ENCODE data around the gene STPG4. TPM values are rescaled to one million over a fixed set of nuclear protein-coding genes. Genes with fewer than 3 reads are reported as not detected.

Gene STPG4
- total and polyA plus RNA-seq, 2 of the 8 experiments (the other 6 are each of a cell fraction or from before 2014, with no cell fraction given), result 0.28 TPM; not detected in 1

DNA sequence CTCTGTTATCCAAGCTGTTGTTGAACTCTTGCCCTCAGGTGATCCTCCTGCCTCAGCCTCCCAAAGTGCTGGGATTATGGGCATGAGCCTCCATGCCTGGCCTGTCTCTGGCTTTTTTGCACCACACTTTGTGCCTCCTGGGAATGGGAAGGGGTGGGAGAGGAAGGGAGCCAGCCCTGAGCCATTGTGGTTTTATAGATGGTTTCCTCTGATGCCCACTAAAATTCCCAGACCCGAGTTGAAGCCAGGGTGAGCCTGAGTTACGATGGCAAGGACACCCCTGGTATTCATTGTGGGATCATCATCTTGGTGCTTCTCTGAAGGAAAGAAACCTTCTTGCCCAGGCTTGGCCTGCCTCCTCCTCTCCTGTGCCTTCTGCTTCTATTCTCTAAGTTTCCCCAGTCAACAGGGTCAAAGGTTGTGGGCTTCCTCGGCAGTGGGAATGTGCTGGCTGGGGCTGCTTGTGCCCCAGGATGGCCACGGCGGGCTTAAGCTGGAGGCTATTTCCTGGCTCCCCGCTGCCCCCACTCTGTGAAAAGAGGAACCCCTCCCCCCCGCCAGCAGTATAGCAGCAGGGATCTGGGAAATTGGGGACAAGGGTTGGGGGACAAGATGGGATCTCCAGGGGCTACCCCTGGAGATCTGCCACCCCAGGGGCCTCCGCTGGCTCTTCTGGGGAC lies 106.2 kb downstream of the STPG4 start:
- Histone ChIP-seq H2AFZ (ENCODE audit: low read length) (no peak overlapping the region), H3K23me2 (ENCODE audit: low read depth, low read length) (no peaks in the 10 kb centered on the region), H2BK15ac (ENCODE audit: low read length) (no peak overlapping the region), H4K91ac (replicated peaks; ENCODE audit: insufficient read length, low read length) (no peak overlapping the region), H2BK12ac (ENCODE audit: low read depth, low read length) (no peak overlapping the region), H3K9me3 (ENCODE audit: insufficient read depth in 2 of 2, low read depth in 1 of 2, low read length in 1 of 2) (no peaks in the 10 kb centered on the region), H4K8ac (ENCODE audit: extremely low read depth, insufficient read depth, low read length) (no peak overlapping the region), H3K36me3 (ENCODE audit: control insufficient read depth in 2 of 4, insufficient read depth in 4 of 4, low read length in 3 of 4) (peaks cover 0 to 6% (median 0%) of the 10 kb centered on the region in 4 experiments; a peak in 3 of 8 replicates), H3K23ac (ENCODE audit: insufficient read length) (no peak overlapping the region), H2BK5ac (ENCODE audit: low read depth, low read length) (no peak overlapping the region), H3K18ac (ENCODE audit: extremely low read depth, low read length) (no peak overlapping the region), H3K56ac (replicated peaks; ENCODE audit: insufficient read length, low read depth, low read length) (no peak overlapping the region), H3K9ac (replicated peaks in 1 of 4; ENCODE audit: extremely low read depth in 1 of 4, low read depth in 3 of 4, low read length in 3 of 4) (no peak overlapping the region), H3K27me3 (replicated peaks in 1 of 4; ENCODE audit: control insufficient read depth in 3 of 4, extremely low read depth in 1 of 4, insufficient read depth in 3 of 4, low read length in 3 of 4) (no peaks in the 10 kb centered on the region), H3K14ac (ENCODE audit: insufficient read length) (no peak overlapping the region), H2AK5ac (ENCODE audit: low read depth, low read length) (no peak overlapping the region), H2BK20ac (ENCODE audit: low read length) (no peak overlapping the region), H3K79me2 (ENCODE audit: control insufficient read depth in 1 of 2, insufficient read depth in 2 of 2, low read length in 2 of 2) (no peaks in the 10 kb centered on the region), H3K27ac (ENCODE audit: low read depth, low read length) (no peak overlapping the region), H3K4me2 (ENCODE audit: insufficient read depth in 1 of 2, low read depth in 2 of 2, low read length in 2 of 2) (no peak overlapping the region), H3K79me1 (ENCODE audit: low read depth, low read length) (no peaks in the 10 kb centered on the region; the same call in 1 of the 2 replicates), H3K4me1 (replicated peaks in 1 of 4; ENCODE audit: control insufficient read depth in 3 of 4, insufficient read depth in 4 of 4, low read length in 3 of 4) (peaks cover 0 to 2% (median under 1%) of the 10 kb centered on the region in 4 experiments; a peak in 1 of 7 replicates), H4K5ac (ENCODE audit: insufficient read length, low read depth, low read length) (no peak overlapping the region), H3K4ac (replicated peaks; ENCODE audit: insufficient read length, low read depth, low read length) (no peak overlapping the region), H3K4me3 (ENCODE audit: extremely low read depth in 1 of 4, insufficient read depth in 2 of 4, low read depth in 3 of 4, low read length in 4 of 4) (no peak overlapping the region), H2BK120ac (replicated peaks; ENCODE audit: low read depth, low read length) (no peak overlapping the region), H4K20me1 (replicated peaks in 1 of 2; ENCODE audit: control insufficient read depth in 1 of 2, insufficient read depth in 2 of 2, low read length in 2 of 2) (no peaks in the 10 kb centered on the region)
- ChIA-PET CTCF (ENCODE audit: partially characterized antibody) (interaction anchor here (0.8 to 2.1 kb wide), 9 partner anchors 11 to 274 kb away, joined by 3 to 7 read pairs (median 3); no protein-coding TSS in a partner anchor), POLR2A (ENCODE audit: partially characterized antibody) (no interaction called here)
- DNase-seq (ENCODE audit: low read depth in 1 of 2, low spot score in 2 of 2), result no peak
- FAIRE-seq, result no peak
- WGBS, 2 experiments (ENCODE audit: extremely low coverage in 1 of 2, insufficient coverage in 1 of 2, insufficient read length in 1 of 2, insufficient replicate concordance in 2 of 2, low coverage in 1 of 2, low lambda C conversion rate in 2 of 2, missing lambda C conversion rate in 1 of 2), result 91% methylated on average over 8 of the region's 8 CpGs; no CpG with 5 or more reads in 1 of the 2 experiments
- TF ChIP-seq RAD21 (IDR thresholded peaks at IDR 0.05 in 1 of 2, conservative IDR thresholded peaks at IDR 0.05 in 1 of 2; ENCODE audit: low read depth in 2 of 2, low read length in 2 of 2) (peak; percentile 23 to 42; a peak in 2 of 4 replicates), EGR1 (IDR thresholded peaks at IDR 0.05; ENCODE audit: borderline replicate concordance, low read depth, low read length) (no peak)

All from H1 (cell line).